GM20000 (cell line): ENCODE measurements around the gene CD40.
"Not testable (repeated sequence)": the region's sequence is repeated elsewhere in the genome, so short reads cannot be mapped to it uniquely, and the experiment has no call there.

Experiments used
- DNase-seq: peaks from one replicate; pipeline ENCODE4 v3.0.0; 2012; ENCODE audit warnings: low spot score
- CTCF ChIP-seq: IDR thresholded peaks from 2 replicates; pipeline ENCODE4 v1.5.1; 2012; ENCODE audit warnings: mild to moderate bottlenecking, control low read depth; ENCODE audit errors: extremely low read depth, missing control alignments

The CD40 gene

GRCh38 chr20:46087161-46087560 is 31.0 kb upstream of the CD40 start:
- DNase-seq = no peak
- peak; percentile 16 for TF ChIP-seq CTCF

GRCh38 chr20:46088409-46089166 is 29.5 kb upstream of the CD40 start:
- TF ChIP-seq CTCF = no peak
- DNase-seq = no peak

- no peak for DNase-seq
- TF ChIP-seq CTCF = no peak
Observed at GRCh38 chr20:46089167-46089416, 29.0 kb upstream of the CD40 start.

GRCh38 chr20:46089417-46090388 is 28.4 kb upstream of the CD40 start, which contains the start of gene NCOA5:
Gene NCOA5 (minus strand): TSS chr20:46089962. CDS start chr20:46079424, 10,538 bp downstream.
- peak; percentile 98 for DNase-seq
- peak; percentile 43 for TF ChIP-seq CTCF

GRCh38 chr20:46091622-46092535 is 26.2 kb upstream of the CD40 start:
- not testable (repeated sequence) for DNase-seq

- no peak for DNase-seq
- no peak for TF ChIP-seq CTCF
Observed at GRCh38 chr20:46093531-46093930, 24.6 kb upstream of the CD40 start.

- TF ChIP-seq CTCF = peak; percentile 37
- DNase-seq = peak; percentile 47
Observed at GRCh38 chr20:46099491-46100287, 18.4 kb upstream of the CD40 start.

GRCh38 chr20:46100444-46100843 is 17.7 kb upstream of the CD40 start:
- DNase-seq = not testable (repeated sequence)
